Liver (tissue), 9 donors: Measurements from ENCODE around the gene MAPK7. TPM values are rescaled to one million over a fixed set of nuclear protein-coding genes. Genes with fewer than 3 reads are reported as not detected.

Experiments used
- DNase-seq: peaks from one replicate; pipeline ENCODE4 v3.0.0-alpha.2; 2017; ENCODE audit warnings: low spot score
- H3K27ac ChIP-seq, 2 donors: one replicate each; pipeline ENCODE4 v1.7.0; 2013; ENCODE audit warnings: inconsistent platforms in 2 of 2, low read length in 2 of 2, control low read depth in 1 of 2, low read depth in 1 of 2, mild to moderate bottlenecking in 1 of 2
- H3K27me3 ChIP-seq, 4 donors: one replicate each; pipeline versions ENCODE4 v1.6.1 to v1.7.0; 2013; ENCODE audit warnings: low read length in 3 of 4, inconsistent platforms in 1 of 4, mild to moderate bottlenecking in 1 of 4, moderate library complexity in 1 of 4; ENCODE audit not compliant: control insufficient read depth in 4 of 4, insufficient read depth in 4 of 4
- H3K36me3 ChIP-seq, 4 donors: one replicate each; pipeline versions ENCODE4 v1.6.1 to v1.7.0; 2013; ENCODE audit warnings: low read length in 3 of 4, mild to moderate bottlenecking in 3 of 4, low read depth in 1 of 4, moderate library complexity in 1 of 4; ENCODE audit not compliant: control insufficient read depth in 4 of 4, insufficient read depth in 3 of 4
- H3K4me1 ChIP-seq, 4 donors: one replicate each; pipeline versions ENCODE4 v1.6.1 to v1.7.0; 2013; ENCODE audit warnings: low read length in 3 of 4, mild to moderate bottlenecking in 3 of 4, moderate library complexity in 1 of 4; ENCODE audit not compliant: control insufficient read depth in 4 of 4, insufficient read depth in 4 of 4
- H3K4me3 ChIP-seq, 3 donors: one replicate each; pipeline versions ENCODE4 v1.6.1 to v1.7.0; 2013; ENCODE audit warnings: low read length in 3 of 3, control low read depth in 1 of 3, low read depth in 1 of 3, mild to moderate bottlenecking in 1 of 3
- H3K9ac ChIP-seq, 2 donors: one replicate each; pipeline ENCODE4 v1.7.0; 2013; ENCODE audit warnings: low read length in 2 of 2, mild to moderate bottlenecking in 2 of 2, moderate library complexity in 2 of 2, control low read depth in 1 of 2, low read depth in 1 of 2
- H3K9me3 ChIP-seq, 4 donors: one replicate each; pipeline versions ENCODE4 v1.6.1 to v1.7.0; 2013; ENCODE audit warnings: low read length in 3 of 4; ENCODE audit not compliant: control insufficient read depth in 4 of 4
- ATF3 ChIP-seq: IDR thresholded peaks from 2 replicates; pipeline ENCODE4 v1.6.1; 2016; ENCODE audit warnings: antibody characterized with exemption
- CTCF ChIP-seq: fragments of 150-350 bp; IDR thresholded peaks from 2 replicates; pipeline ENCODE4 v1.5.1; 2017; ENCODE audit warnings: improper control_type of control experiment, low read depth, low read length; ENCODE audit not compliant: missing input control
- EGR1 ChIP-seq, 2 donors: IDR thresholded peaks; 2 replicates each; pipeline ENCODE4 v1.6.1; 2016 to 2018; ENCODE audit warnings: antibody characterized with exemption in 2 of 2, low read depth in 2 of 2
- FOXA1 ChIP-seq: IDR thresholded peaks from 2 replicates; pipeline ENCODE4 v1.6.1; 2016; ENCODE audit warnings: antibody characterized with exemption
- FOXA2 ChIP-seq: IDR thresholded peaks from 2 replicates; pipeline ENCODE4 v1.6.1; 2016; ENCODE audit warnings: antibody characterized with exemption
- GABPA ChIP-seq, 2 donors: IDR thresholded peaks in 1 of 2; conservative IDR thresholded peaks in 1 of 2; 2 replicates each; pipeline ENCODE4 v1.6.1; 2016; ENCODE audit warnings: antibody characterized with exemption in 2 of 2, mild to moderate bottlenecking in 1 of 2, moderate library complexity in 1 of 2
- HNF4A ChIP-seq, 2 donors: conservative IDR thresholded peaks; 2 replicates each; pipeline ENCODE4 v1.6.1; 2016; ENCODE audit warnings: antibody characterized with exemption in 2 of 2, mild to moderate bottlenecking in 2 of 2
- HNF4G ChIP-seq: IDR thresholded peaks from 2 replicates; pipeline ENCODE4 v1.6.1; 2016; ENCODE audit warnings: antibody characterized with exemption
- JUND ChIP-seq, 2 donors: IDR thresholded peaks; 2 replicates each; pipeline ENCODE4 v1.6.1; 2016; ENCODE audit warnings: antibody characterized with exemption in 2 of 2
- MAX ChIP-seq: IDR thresholded peaks from 2 replicates; pipeline ENCODE4 v1.6.1; 2016; ENCODE audit warnings: antibody characterized with exemption
- NR2F2 ChIP-seq: IDR thresholded peaks from 2 replicates; pipeline ENCODE4 v1.6.1; 2016; ENCODE audit warnings: antibody characterized with exemption
- RAD21 ChIP-seq, 2 donors: IDR thresholded peaks; 2 replicates each; pipeline ENCODE4 v1.6.1; 2016; ENCODE audit warnings: antibody characterized with exemption in 2 of 2, mild to moderate bottlenecking in 2 of 2
- REST ChIP-seq: IDR thresholded peaks from 2 replicates; pipeline ENCODE4 v1.6.1; 2016; ENCODE audit warnings: antibody characterized with exemption, mild to moderate bottlenecking
- RXRA ChIP-seq, 2 donors: IDR thresholded peaks; 2 replicates each; pipeline ENCODE4 v1.6.1; 2017 to 2018; ENCODE audit warnings: antibody characterized with exemption in 2 of 2, mild to moderate bottlenecking in 1 of 2
- SP1 ChIP-seq: IDR thresholded peaks from 2 replicates; pipeline ENCODE4 v1.6.1; 2018; ENCODE audit warnings: antibody characterized with exemption, mild to moderate bottlenecking
- TAF1 ChIP-seq: conservative IDR thresholded peaks from 2 replicates; pipeline ENCODE4 v1.6.1; 2016; ENCODE audit warnings: antibody characterized with exemption, mild to moderate bottlenecking
- YY1 ChIP-seq: IDR thresholded peaks from 2 replicates; pipeline ENCODE4 v1.6.1; 2016; ENCODE audit warnings: antibody characterized with exemption, mild to moderate bottlenecking
- ZBTB33 ChIP-seq: IDR thresholded peaks from 2 replicates; pipeline ENCODE4 v1.6.1; 2016; ENCODE audit warnings: antibody characterized with exemption
- WGBS: extraction: QIAGEN DNeasy Blood & Tissue Kit; methylation state at CpG from one replicate; pipeline ENCODE4 v1.1.7; 2013; 5-methylcytosine and 5-hydroxymethylcytosine counted together
- polyA plus RNA-seq, 2 donors: library from polyadenylated mRNA; stranded (reverse) in 1 of 2; unstranded in 1 of 2; fragments of 200-250 nt in 1 of 2; fragments of >200 nt in 1 of 2; fragmentation: Nextera tagmentation in 1 of 2; extraction: Ambion mirVana in 1 of 2; gene quantifications; one replicate each; pipeline versions ENCODE4 v1.2.1 to v1.2.3, GENCODE V29; 2013 to 2015
- total RNA-seq, 2 donors: library from RNA; depleted of rRNA; stranded (reverse); fragments of >200 nt; gene quantifications; one replicate each; pipeline ENCODE4 v1.2.3, GENCODE V29; 2014
- donor health status: healthy.
- donor health status: healthy.
- donor health status: healthy.
- donor health status: healthy.
- donor health status: healthy.

Gene MAPK7
- total and polyA plus RNA-seq, 4 donors, result 3.4 to 8.8 (median 5.2) TPM

GRCh38 chr17:19341641-19342610, 36.4 kb upstream of the MAPK7 start:
- TF ChIP-seq JUND (IDR thresholded peaks at IDR 0.05) (no peak), HNF4G (no peak), EGR1 (IDR thresholded peaks at IDR 0.05; ENCODE audit: low read depth in 2 of 2) (no peak), RAD21 (IDR thresholded peaks at IDR 0.05) (no peak), REST (no peak), HNF4A (conservative IDR thresholded peaks at IDR 0.05) (no peak), TAF1 (no peak), YY1 (no peak), FOXA1 (no peak), RXRA (IDR thresholded peaks at IDR 0.05) (no peak), NR2F2 (no peak), ZBTB33 (no peak), CTCF (no peak), ATF3 (no peak), GABPA (IDR thresholded peaks at IDR 0.05 in 1 of 2, conservative IDR thresholded peaks at IDR 0.05 in 1 of 2) (no peak), MAX (no peak), SP1 (no peak), FOXA2 (no peak)
- Histone ChIP-seq H3K4me3 (no peak overlapping the region), H3K36me3 (no peaks in the 10 kb centered on the region), H3K9me3 (no peaks in the 10 kb centered on the region), H3K4me1 (peaks cover 30 to 88% (median 69%) of the 10 kb centered on the region in 4 donors), H3K27ac (peak overlapping the region; percentile 42 to 70), H3K9ac (no peak overlapping the region), H3K27me3 (no peaks in the 10 kb centered on the region)
- 71% methylated on average over 20 of the region's 20 CpGs for WGBS
- DNase-seq, result no peak
